ENCODE results near the gene DSC2.

DSC2 gene

DNA sequence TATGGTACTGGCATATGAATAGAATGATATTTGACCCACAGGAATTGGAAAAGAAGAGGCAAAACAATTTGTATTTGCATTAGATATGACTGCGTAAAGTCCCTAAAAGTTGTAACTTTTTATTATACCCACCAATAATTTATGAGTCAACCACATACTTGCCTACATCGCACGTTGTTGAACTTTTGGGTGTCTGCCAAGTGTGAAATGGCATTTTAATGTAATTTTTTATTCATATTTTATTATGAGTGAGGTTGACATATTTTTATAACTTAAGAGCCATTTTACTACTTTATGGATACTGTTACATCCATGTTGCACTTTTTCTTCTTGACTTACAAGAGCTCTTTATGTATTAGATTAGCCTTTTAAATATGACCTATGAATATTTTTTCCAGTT is 4.6 kb downstream of the DSC2 start:
- no peak for DNase-seq

DNA sequence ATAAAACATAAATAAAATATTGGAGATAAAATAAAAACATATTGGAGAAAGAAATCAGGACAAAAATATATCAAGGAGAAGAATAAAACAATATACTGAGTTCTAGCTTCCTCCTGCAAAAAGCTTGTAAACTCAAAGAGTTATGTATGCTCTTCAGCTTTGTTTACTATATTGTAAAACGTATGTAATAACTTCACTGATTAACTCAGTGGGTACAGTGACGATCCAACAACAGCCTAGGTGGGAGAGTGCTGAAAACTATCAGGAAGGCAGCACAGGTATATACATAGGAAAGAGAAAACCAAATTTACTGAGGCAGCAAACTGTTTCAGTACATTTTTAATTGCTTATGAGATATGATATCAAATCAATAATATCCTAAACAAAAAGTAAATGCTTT is 8.3 kb downstream of the DSC2 start:
- DNase-seq: no peak

DNA sequence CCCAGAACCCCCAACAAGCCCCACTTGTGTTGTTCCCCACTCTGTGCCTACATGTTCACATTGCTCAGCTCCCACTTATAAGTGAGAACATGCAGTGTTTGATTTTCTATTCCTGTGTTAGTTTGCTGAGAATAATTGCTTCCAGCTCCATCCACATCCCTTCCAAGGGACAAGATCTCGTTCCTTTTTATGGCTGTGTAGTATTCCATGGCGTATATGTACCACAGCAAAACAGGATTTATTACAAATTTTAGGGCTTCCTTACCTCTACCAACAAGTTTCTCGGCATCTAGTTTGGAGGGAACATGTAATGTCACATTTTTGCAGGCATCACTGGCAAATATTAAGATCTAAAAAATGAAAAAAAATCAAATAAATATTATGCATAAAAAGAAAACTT is 8.9 kb downstream of the DSC2 start:
- no peak for DNase-seq

DNA sequence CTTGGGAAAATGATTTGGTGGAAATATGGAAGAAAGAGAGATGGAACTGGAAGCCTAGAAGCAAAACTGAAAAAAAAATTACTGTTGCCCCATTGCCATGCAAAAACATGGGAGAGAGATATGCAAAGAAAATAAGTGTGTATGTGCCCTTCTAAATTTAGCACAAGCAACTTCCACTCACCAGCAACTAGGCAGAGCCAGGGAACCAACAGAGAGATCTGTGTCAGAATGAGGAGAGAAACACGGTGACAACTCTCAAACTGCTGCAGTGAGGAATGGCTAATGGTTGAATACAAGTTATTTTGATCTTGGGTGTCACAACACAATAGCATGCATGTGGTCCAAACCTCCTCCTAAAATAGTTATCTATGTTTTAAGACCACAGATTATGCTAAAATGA is 10.9 kb downstream of the DSC2 start:
- DNase-seq: no peak

DNA sequence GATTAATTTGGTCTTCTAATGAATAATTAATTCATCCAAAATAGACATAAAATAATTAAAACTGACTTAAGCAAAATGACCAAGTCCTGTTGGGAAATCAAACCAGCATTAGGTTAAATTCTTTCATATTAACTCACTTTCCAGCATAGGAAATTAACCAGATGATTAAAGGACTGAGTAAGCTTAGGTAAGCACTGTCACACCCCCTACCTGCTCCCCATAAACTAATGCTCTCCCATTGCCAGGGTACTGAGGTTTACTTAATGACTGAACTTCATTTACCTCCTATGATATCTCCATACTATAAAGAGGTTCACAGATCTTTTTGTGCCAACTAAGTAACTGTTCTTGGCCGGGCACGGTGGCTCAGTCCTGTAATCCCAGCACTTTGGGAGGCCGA is 13.7 kb downstream of the DSC2 start:
- no peak for DNase-seq

DNA sequence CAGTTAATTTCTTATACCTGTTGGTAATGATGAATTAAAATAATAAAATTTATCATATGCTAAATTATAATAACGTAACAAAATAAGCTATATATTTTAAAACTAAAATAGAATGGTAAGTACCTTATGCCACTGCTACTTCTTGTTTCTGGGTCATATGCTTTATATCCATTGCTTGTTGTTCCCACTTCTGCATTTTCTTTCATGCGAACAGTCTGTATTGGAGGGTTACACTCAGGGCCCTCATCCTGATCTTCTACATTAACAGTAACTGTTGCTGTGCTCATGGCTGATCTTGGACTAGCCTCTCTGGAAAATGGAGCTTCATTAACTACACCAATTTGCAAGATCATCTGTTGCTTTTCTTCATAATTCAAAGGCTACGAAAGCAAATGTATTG is 22.2 kb downstream of the DSC2 start:
- no peak for DNase-seq

DNA sequence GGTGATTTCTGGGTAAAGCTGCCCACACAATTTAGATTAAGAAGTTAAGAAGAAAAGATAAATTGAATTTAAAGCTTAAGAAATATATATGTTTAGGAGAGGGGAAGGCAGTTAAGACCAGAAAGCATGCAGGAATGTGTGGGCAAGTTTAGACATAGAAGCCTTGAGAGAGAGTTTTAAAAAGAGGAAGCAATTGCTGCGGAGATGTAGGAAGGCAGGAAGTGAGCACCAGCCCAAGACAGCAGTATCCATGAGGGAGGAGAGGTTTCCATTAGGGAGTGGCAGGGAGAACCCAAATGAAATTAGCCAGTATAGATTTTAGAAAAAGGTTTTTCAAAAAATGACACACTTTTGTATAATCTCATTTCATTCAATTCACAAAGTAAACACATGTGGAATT is 24.3 kb downstream of the DSC2 start:
- no peak for DNase-seq

DNA sequence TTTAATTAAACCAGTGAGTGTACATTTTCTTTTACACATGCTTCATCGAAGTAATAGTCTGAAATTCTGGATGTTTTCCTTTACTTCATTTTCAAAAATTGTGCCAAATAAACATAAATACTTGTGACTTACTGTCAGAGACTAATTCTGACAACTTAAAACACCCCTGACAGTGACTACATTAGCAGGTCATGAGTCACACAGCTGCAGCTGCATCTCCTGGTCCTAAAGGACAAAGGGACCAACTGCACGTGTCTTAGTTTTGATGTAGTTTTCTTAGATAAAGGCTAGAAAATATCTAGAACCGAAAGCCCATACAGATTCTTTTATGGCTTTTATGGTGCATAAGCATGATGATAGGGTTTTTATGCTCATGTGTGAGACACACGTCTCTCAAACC is 30.0 kb downstream of the DSC2 start:
- DNase-seq: no peak

DNA sequence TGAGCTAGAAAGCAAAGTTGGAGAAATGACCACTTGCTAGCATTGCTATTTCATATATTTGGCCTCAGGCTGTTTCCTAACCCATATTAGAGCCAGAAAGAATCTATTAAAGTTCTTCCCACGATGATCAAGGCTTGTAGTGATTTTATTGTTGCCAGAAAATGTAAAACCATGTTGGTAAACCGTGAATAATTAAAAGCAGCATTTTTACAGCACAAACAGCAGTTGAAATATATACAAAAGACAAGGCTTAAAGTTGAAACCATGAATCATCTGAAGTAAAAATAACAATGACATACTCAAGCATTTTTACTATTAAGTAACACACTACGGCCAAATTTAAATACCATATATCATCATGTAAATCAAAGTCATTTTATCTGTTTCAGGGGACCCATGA is 32.0 kb downstream of the DSC2 start:
- DNase-seq: no peak

DNA sequence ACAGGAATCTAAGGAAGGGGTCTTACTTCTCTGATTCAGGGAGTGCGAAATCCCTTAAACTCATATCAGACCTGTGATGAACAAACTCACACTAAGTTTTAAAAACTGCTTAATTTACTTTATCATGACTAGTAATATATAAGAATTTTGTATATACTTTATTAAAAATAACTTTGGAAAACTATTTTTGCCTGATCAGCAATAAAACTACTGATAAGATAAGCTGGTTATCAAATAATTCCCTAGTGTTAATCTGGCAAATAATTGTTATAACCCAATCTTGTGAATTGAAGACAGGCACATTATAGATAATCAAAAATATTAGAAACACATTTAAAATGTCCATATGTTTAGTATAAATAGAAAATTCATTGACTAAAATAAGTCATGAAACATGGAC is 36.0 kb downstream of the DSC2 start:
- no peak for DNase-seq

DNA sequence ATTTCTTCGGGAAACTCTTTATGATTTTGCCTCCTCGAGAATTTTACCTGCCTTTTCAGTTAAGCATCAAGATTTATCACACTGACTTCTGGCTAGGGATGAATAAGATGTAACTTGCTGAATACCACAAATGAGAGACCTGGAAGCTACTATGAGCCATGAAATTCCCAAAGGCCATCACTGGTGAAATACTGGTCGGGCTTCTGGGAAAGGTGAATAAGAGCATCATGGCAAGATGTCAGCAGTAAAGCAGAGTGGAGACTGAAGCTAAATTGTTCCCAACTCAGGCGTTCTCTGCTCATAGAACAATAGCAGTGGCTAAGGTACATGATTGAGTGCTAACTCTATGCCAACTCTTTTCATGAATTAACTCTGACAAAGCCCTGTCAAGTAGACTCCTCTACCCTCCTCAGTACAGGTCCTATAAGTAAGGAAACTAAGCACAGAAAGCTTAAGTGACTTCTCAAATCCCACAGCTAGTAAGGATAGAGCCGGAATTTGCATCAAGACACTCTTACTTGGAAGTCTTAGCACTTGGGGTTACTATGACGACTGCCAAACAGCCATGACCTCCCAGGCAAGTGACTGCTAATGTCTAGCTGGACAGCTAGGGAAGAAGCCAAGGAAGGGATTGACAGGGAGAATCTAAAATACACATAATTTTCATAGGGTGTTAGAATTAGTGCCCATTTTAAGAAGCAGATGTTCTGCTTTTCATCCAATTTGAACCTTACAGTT is 37.0 kb downstream of the DSC2 start:
- DNase-seq: no peak

DNA sequence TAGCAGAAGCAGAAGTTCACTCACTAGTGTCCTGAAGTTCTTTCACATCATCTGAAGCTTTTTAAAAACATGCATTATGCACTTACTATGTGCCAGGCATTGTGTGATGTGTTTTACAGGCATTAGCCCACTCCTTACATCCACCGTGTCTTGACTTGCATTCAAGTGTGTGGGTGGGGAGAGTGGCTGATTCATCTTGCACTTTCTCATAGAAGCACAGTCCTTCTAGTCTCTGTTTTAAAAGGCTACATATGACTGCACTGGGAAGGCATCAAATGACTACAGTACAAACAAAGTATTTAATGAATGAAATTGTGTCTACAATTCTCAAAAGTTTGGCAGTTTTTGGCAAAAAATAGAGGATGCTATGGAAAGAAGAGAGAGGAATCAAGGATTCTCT is 38.1 kb downstream of the DSC2 start:
- DNase-seq: no peak

DNA sequence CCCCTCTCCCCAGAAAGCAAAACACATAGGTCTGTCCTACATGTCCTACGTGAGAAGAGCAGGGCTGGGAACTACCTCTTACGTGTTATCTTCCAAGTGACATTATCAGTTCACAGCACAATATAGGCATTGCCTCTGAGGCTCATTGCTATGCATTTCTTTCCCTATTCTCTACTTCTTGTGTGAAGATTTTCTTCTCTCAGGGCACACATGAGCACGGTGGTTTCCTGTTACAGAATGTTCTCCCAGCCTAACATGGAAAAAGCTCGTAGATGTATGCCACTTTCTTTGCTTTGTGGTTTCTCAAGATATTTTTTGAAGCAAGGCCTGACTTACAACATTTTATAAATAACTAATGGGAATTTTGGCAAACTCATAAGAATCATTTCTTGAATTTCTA is 40.3 kb downstream of the DSC2 start:
- no peak for DNase-seq

DNA sequence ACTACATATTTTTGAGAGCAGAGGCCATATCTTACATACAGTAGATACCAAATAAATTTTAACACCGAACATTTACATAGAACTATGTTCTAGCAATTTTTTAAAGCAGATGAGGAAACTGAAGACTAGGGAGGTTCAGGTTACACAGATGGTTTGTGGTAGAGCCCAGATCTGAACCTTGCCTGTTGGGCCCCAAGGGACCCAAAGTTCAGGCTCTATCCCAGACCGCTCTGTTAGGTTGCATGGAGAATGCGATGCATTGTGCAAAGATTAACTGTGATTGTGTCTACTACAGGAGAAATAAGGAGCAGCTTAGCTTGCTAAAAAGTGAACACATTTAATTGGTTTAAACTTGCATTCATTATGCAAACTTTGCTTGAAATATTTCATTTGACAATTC is 43.3 kb downstream of the DSC2 start:
- DNase-seq: no peak

DNA sequence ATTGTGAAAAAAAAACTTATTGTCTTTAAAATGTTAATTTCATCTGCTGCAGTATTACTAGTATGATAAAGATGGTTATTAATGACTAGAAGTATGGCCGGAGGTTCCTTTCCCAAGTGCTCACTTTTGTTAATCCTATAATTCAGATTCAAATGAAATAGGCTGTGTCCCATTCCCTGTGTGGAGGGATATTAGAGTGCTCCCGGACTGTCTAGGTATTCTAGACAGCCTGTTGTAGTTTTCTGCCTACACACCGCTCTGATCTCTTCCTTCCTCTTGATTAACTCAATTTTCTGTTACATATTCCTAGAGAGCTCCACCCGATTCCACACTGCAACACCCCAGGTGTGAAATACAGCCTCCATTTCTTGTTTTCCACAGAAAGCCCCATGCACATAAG is 44.3 kb downstream of the DSC2 start:
- DNase-seq: no peak

DNA sequence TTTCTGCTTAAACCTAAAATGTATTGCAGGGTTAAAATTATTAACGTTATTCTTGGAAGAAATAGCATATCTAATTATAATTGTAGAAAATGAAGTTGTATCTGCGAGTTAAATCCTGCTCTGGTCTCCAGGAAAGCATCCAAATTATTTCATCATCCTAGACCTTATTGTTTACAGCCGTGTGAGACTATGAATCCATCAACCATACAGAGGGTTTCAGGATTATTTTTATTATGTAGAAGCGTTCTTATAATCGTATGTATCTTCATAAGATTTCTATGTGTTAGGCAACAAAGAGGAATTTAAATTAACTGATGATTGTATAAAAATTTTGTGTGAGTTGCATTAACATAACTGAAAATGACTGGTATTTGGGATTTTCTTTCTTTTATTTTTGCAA is 45.2 kb downstream of the DSC2 start:
- DNase-seq: no peak

DNA sequence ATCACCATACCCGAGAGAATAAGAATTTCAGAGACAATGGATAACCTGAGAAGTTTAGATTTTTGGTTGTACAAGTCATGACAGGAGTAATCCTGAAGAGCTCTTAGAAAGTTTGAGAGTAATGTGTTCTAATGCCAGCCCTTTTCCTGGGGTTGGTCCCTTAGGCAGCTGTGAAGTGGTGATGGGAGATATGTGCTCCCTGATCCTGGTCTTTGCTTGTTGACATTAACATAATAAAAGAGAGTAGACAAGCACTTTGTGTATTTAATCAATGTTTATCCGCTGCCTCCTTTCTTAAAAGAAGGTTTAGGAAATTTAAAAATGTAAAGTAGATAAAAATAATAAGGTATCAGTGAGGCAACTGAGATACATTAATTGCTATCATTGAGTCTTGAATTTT is 45.9 kb downstream of the DSC2 start:
- DNase-seq: no peak

DNA sequence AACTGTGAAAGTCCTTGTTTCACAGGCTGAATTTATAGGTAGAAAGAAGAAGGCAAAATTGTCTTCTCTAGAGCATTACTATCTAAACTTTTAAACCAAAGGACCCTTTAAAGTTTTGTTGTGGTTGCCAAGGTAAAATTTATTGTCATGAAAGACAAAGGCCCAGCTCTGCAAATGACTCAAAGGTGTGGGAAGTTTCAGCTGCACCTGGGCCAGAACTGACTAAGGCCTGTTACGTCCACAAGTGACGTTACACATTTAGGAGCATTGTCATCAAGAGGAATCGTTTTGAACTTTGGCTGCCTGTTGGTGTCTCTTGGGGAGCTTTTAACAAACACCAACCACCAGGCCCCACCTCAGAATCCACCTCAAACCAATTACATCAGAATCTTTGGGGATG is 51.6 kb downstream of the DSC2 start:
- DNase-seq: no peak

DNA sequence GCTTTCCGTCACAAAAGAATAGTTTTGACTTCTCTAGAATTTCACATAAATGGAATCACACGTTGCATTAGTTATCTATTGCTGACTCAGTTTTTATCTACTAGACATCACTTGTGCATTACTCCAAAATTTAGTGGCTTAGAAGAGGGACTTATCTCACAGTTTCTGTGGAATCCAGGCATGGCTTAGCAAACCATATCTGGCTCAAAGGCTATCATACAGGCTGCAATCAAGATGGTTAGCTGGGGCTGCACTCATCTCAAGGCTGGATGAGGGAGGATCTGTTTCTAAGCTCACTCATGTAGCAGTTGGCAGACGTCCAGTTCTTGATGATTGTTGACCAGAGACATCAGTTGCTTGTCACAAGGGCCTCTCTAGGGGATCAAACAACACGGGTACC is 53.0 kb downstream of the DSC2 start:
- DNase-seq: no peak

DNA sequence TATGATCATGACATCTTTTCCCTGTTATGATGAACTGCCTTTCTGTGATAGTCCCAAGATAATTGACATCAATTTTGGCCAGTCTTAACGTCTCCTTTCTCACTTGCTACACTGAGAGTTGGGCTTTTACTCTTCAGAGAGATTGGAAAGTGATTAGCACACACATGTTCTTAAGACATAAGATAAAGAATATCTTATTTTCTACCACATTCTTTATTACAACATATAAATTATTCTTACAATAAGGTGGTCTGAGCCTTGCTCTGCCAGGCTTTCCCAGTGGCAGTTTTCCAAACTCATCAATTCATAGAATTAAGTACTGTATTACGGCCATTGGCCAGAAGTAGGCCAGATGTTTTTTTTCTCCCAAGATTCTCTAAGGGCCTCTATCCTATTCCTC is 54.0 kb downstream of the DSC2 start:
- no peak for DNase-seq

DNA sequence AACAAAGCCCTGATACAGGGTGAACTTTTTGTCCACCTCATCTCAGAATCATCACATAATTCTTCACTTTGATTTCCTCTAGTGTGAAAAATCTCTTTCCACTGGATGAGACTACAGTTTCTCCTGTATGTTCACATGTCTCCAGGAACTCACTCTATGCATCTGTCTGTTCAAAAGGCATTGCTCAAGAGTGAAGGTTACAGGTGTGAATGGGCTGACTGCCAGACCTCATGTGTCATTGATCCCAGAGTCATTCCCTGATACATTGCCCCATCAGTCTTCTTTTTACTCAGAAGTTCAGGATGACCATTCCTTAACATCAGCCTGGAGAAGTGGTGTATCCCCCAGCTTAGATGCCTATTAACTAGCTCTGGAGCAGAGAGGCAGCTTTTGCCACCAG is 55.3 kb downstream of the DSC2 start:
- no peak for DNase-seq

DNA sequence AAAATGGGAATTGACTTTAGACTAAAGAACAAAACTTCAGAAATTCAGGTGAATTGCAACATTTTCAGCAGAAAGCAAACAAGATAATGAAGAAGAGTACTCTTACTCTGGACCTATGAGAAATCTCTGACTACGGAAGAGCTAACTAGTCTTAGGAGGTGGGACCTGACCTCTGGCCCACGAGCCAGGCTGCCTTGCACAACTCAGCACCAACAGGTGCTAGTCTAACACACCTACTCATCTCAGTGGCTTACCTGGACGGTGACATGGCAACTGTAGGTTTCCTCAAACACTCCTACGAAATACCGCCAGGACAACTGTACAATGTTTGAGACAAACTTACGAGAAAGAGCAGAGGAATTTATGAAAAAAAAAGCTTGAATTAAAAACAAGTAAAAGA is 56.6 kb downstream of the DSC2 start:
- DNase-seq: no peak

DNA sequence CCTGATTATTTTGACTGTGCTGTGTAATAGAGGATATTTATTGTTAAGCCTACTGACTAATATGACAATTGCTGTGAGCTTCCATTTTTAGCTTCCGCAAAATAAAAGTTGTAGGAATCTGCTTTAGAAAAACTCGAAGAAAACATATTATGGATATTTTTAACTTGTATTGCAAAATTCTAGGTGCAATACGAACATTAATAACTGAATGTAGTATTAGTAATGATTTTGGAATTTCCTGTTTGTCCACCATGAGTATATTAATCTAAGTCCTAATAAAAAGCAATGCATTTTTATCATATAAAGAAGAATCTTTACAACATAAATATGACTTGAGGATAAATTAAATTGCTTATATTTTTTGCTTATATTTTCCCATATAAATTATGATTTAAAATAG is 57.3 kb downstream of the DSC2 start:
- no peak for DNase-seq

DNA sequence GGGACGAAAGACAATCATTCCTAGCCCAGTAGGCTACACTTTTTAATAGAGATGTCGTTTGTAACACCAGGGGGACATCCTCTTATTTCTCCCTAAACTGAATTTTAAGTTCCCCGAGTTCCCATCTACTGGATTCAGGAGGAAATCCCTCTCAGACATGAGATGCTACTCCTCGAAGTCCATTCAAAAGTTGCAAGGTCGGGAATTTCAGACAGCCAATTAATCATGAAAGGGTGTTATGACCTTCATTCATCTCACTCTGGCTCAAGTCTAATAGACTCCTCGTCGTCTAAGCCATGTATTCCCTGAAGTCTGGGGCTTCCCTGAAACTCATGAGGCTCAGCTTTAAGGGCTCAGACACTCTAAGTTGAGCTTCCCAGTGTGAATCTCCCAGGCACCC is 58.5 kb downstream of the DSC2 start:
- DNase-seq: no peak

DNA sequence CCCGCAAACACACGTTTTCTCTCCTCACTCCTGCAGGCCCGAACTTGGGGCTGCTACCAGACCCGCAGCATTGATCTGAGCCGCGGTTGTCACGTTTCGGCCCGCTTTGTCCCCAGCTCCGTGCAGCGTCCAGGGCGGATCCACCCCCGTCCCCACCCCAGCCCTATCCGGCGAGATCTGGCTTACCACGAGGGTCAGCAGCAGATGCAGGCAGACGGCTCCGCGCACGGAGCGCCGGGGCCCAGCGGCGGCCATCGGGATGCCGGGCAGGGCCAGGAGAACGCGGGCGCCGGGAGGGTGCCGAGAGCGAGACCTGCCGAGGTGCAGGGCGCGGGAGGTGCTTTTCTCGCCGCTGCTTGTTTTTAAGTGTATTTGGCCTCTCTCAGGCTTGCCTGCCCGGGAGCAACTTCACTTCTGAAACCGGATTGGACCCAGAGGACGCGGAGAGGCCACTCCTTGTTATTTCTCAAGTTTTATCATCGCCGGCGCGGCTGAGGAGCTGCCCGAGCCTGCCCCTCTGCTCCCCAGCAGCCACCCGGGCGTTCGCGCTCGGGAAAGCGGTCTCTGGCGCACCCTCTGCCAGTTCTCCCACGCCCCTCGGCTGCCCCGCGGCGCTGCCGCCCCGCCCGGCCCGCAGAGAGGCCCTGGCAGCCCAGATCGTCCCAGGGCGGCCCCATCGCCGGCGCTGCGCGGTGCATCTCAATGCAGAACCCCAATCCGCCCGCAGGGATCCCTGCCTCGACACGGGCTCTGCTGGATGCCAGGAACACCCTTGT is 59.6 kb downstream of the DSC2 start, which contains the start of gene DSC3:
Gene DSC3 (minus strand): TSS at position 337 of the 776 bp plus-strand sequence. CDS start 82 bp downstream, at position 255.
- DNase-seq: no peak
